H4 (cell line): ENCODE measurements around the gene MAP6. TPM values are rescaled to one million over a fixed set of nuclear protein-coding genes. Genes with fewer than 3 reads are reported as not detected.
"Not testable (repeated sequence)": the region's sequence is repeated elsewhere in the genome, so short reads cannot be mapped to it uniquely, and the experiment has no call there.

ENCODE experiments used
- DNase-seq: peaks from one replicate; pipeline ENCODE4 v3.0.0-alpha.2; 2015; ENCODE audit warnings: low spot score
- total RNA-seq: library from RNA; depleted of rRNA; stranded (reverse); fragments of >200 nt; shearing (Covaris generic); gene quantifications from 2 replicates; pipeline ENCODE4 v1.2.3, GENCODE V29; 2014; rRNA removed

The MAP6 gene
- total RNA-seq: not detected in 2 replicates

- DNase-seq: no peak
Measured at GRCh38 chr11:75668451-75669297, at the start of gene MAP6. TSS of gene MAP6 (minus strand) at chr11:75669038. CDS start at chr11:75668369, 669 bp downstream.

DNA sequence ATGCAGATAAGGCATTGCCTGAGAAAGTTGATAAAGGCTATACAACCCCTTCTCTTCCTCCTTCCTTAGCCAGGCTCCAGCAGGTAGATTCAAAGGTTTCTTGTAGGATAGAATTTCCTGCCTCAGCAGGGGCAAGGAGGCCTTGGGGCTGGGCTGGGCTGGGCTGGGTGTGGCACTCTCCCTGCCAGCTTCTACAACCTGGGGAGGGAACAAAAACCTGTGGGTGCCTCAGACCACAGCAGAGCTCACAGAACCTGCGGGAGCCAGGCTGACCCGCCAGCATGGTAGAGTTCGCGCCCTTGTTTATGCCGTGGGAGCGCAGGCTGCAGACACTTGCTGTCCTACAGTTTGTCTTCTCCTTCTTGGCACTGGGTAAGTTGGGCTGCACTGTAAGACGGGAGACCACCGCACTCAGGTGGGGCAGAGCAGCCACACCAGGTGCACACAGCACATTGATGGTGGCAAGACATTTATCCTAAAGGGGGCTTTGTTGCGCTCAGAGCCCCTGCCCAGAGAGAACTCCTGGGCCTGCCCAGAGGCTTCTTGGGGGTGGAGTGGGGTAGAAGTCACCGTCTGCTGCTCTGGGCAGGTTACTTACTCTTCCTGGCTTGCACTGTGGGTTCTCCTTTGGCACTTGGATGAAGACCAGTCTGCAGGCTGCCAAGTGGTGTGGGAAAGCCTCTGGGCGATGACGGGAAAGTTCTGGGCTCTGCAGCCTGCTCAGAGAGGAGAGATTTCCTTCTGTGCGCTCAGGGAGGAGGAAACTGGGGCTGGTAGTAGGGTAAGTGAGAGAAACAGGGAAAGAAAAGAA lies 49.0 kb upstream of the MAP6 start, which contains the start of gene MOGAT2:
MOGAT2 (plus strand) TSS at position 231 of the 811 bp plus-strand sequence; CDS start at position 282, 51 bp downstream.
- no peak for DNase-seq

GRCh38 chr11:75716659-75717058 lies 47.8 kb upstream of the MAP6 start:
- DNase-seq: no peak

- no peak for DNase-seq
Measured at GRCh38 chr11:75715688-75716087, 46.9 kb upstream of the MAP6 start.

- no peak for DNase-seq
Measured at GRCh38 chr11:75714211-75714610, 45.4 kb upstream of the MAP6 start.

DNA sequence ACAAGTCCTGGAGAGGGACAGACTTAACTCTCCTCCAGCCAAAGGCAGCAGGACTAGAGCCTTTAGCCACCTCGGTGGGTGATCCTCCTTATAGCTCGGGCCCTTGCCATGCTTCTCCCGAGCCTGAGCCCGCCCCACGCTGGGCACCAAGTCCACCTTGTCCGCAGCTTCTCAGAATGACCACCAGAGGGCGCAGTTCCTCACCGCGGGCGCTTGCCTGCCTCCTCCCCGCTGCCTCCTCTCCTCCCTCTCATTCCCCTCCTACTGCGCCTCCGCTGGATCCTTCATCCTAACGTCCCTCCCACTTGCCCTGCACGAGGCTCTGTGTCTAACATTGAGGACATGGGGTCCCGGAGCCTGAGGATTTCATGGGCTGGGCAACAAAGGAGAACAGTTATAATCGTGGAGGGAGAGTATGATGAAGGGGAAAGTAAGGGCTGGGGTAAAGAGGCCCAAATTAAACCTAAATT lies 37.5 kb upstream of the MAP6 start:
- peak; percentile 75 for DNase-seq

- no peak for DNase-seq
Measured at GRCh38 chr11:75705541-75705940, 36.7 kb upstream of the MAP6 start.

GRCh38 chr11:75703695-75704237 lies 34.9 kb upstream of the MAP6 start:
- no peak for DNase-seq

GRCh38 chr11:75700940-75701339 lies 32.1 kb upstream of the MAP6 start:
- DNase-seq: no peak

GRCh38 chr11:75697906-75698581 lies 29.2 kb upstream of the MAP6 start:
- no peak for DNase-seq

DNA sequence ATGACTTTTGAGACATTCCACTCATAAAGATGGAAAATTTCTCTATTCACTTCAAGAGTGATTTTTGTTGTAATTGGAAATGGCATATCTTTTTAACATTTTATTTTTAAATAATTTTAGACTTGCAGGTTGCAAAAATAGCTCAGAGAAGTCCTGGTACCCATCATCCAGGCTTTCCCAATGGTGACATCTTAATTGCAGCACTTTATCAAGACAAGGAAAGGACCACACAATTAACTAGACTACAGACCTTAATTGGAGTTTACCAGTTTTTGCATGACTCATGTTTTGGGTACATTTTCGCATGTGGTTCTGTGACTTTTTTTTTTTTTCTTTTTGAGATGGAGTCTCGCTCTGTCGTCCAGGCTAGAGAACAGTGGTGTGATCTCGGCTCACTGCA lies 23.0 kb upstream of the MAP6 start:
- DNase-seq: no peak

DNA sequence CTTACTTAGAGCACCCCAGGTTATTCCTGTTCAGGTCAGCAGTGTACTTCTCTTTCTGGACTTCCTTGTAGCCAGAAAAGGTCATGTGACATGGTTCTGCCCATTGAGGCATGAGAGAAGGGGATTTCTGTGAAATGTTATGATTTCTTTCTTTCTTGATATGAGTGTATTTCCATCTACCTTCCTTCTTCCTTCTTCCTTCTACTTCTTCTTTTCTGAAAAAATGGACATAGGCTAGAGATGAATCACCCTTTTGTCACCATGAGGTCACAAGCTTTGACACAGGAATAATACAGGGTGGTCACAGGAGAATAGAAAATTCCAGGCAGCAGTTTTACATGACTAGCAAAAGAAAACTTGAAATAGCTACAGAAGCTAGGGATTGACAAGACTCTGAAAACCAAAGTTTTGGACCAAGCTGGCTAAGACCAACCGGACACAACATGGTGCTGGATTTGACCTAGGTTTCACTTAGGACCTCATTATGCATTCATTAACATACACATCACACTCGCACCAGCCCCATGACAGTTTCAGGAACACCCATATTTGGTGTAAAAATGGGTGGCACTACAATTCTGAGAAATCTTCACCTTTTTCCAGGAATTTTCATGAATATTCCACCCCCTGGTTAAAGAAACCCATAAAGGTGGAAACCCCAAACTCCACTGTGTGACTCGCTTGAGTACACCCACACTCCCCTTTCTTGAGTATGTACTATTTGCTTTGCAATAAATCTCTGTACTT lies 21.2 kb upstream of the MAP6 start:
- DNase-seq: no peak

DNA sequence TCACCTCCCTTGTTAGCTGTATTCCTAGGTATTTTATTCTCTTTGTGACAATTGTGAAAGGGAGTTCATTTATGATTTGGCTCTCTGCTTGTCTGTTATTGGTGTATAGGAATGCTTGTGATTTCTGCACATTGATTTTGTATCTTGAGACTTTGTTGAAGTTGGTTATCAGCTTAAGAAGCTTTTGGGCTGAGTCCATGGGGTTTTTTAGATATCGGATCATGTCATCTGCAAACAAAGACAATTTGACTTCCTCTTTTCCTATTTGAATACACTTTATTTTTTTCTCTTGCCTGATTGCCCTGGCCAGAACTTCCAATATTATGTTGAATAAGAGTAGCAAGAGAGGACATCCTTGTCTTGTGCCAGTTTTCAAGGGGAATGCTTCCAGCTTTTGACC lies 15.0 kb upstream of the MAP6 start:
- not testable (repeated sequence) for DNase-seq

- no peak for DNase-seq
Measured at GRCh38 chr11:75679566-75679965, 10.7 kb upstream of the MAP6 start.

- DNase-seq: no peak
Measured at GRCh38 chr11:75678620-75679259, 9.9 kb upstream of the MAP6 start.

DNA sequence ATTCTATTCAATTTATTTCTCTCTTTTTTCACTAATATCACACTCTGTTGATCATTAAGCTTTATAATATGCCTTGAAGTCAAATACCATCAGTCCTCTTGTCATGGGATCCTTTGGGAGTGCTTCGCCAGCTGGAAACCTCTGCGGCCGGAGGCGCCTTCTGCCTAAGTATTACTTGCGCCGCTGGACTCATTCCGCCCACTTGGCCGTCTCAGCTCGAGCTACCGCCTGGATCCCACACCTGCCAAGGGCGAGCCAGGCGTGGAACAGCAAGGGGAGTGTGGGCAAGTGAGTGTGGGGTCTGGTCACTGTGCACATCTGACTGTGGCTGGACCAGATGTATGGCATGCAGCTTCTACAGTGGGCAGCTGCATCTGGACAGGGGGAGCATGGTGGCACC lies 9.1 kb upstream of the MAP6 start:
- no peak for DNase-seq

DNA sequence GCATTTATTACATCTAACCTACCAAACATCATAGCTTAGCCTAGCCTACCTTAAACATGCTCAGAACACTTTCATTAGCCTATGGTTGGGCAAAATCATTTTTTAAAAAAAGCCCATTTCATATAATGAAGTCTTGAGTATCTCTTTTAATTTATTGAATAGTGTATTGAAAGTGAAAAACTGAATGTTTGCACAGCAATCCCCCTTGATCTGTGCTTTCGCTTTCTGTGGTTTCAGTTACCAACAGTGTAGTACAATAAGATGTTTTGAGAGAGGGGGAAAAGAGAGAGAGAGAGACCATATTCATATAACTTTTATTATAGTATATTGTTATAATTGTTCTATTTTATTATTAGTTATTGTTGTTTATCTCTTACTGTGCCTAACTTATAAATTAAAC lies 8.4 kb upstream of the MAP6 start:
- no peak for DNase-seq

GRCh38 chr11:75673977-75674582 lies 5.2 kb upstream of the MAP6 start:
- DNase-seq: peak; percentile 55

DNA sequence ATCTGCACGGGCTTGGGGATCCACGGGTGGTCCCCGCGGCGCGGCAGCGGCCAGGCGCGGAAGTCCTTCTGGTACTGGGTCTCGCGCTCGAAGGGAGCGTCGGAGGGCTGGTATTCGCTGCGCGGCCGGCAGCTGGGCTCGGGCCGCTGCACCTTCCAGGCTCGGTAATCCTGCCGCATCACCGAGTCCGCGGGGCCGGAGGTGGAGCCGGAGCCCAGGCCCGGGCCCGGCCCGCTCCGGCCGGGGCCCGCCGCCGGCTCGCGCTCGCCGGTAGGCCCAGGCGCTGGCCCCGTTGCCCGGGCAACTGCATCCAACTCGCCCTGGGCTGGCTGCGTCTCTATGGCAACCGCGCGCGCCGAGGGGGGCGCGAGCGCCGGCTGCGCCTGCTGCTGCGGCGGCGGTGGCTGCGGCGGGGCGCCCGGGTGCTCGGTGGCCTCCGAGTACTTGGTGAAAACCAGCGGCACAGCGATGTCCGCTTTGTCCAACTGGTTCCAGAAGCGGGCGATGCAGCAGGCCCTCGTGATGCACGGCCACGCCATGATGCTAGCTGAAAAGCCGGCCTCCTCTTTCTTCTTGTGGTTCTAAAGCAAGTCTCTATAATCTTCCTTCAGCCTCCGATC lies 897 bp downstream of the MAP6 start:
- DNase-seq: no peak
